Endothelial cell of umbilical vein (primary cell): ENCODE results near the gene SLC35B4. TPM values are rescaled to one million over a fixed set of nuclear protein-coding genes. Genes with fewer than 3 reads are reported as not detected.

Experiments used
- BruUV-seq: library from RNA; stranded (reverse); fragments of 400-500 nt; replicated peaks from 2 replicates; lab custom pipeline; 2021; lab: Mats Ljungman, UMichigan
- CTCF ChIA-PET: fragments of 300-600, 350-600 bp; sonication (Branson Sonifier 250); formaldehyde crosslinking; loops from one replicate; lab custom pipeline; 2021; ENCODE audit warnings: antibody characterized with exemption, inconsistent platforms; lab: Charles Lee
- POLR2A ChIA-PET: fragments of 300-600, 350-600 bp; sonication (Branson Sonifier 250); formaldehyde crosslinking; loops from one replicate; lab custom pipeline; 2021; ENCODE audit warnings: antibody characterized with exemption, inconsistent platforms; lab: Charles Lee
- DNase-seq: peaks from one replicate; pipeline ENCODE4 v3.0.0-alpha.2; 2011; ENCODE audit warnings: low read depth, low spot score
- FAIRE-seq: peaks from 2 replicates; lab custom pipeline; 2011; peaks lifted over from hg19 to GRCh38; lab: Jason Lieb, UNC
- H2AFZ ChIP-seq: 2 replicates; pipeline ENCODE4 v1.6.0; 2012; ENCODE audit warnings: low read depth, low read length, control low read depth, inconsistent platforms
- H3K27ac ChIP-seq: 2 replicates; pipeline ENCODE4 v1.5.1; 2011; ENCODE audit warnings: low read depth, mild to moderate bottlenecking, control low read depth, low read length, moderate library complexity; ENCODE audit not compliant: insufficient read depth
- H3K27me3 ChIP-seq, 2 experiments: 2 replicates each; pipeline versions ENCODE4 v1.6.0 to v1.6.1; 2011; ENCODE audit warnings: low read length in 2 of 2, mixed read lengths in 1 of 2; ENCODE audit not compliant: control insufficient read depth in 2 of 2, insufficient read depth in 2 of 2
- H3K36me3 ChIP-seq, 2 experiments: 2 replicates in 1 of 2; 3 replicates in 1 of 2; pipeline ENCODE4 v1.5.1; 2011; ENCODE audit warnings: low read length in 2 of 2, mild to moderate bottlenecking in 1 of 2, moderate library complexity in 1 of 2; ENCODE audit not compliant: control insufficient read depth in 2 of 2, insufficient read depth in 2 of 2; ENCODE audit errors: extremely low read depth in 1 of 2
- H3K4me1 ChIP-seq: 3 replicates; pipeline ENCODE4 v1.5.1; 2011; ENCODE audit warnings: mild to moderate bottlenecking, low read length; ENCODE audit not compliant: control insufficient read depth, insufficient read depth; ENCODE audit errors: extremely low read depth
- H3K4me2 ChIP-seq: 2 replicates; pipeline ENCODE4 v1.6.1; 2011; ENCODE audit warnings: low read length, control low read depth, mixed read lengths; ENCODE audit not compliant: insufficient read depth
- H3K4me3 ChIP-seq, 3 experiments: fragments of 200-600 bp in 1 of 3; sonication (generic), shearing (Covaris generic) in 1 of 3; replicated peaks in 1 of 3; 2 replicates each; pipeline ENCODE4 v1.5.1; 2011 to 2016; ENCODE audit warnings: control low read depth in 3 of 3, low read length in 3 of 3, mild to moderate bottlenecking in 2 of 3, inconsistent platforms in 1 of 3, low read depth in 1 of 3, moderate library complexity in 1 of 3; ENCODE audit not compliant: insufficient read depth in 1 of 3
- H3K79me2 ChIP-seq: 2 replicates; pipeline ENCODE4 v1.6.0; 2012; ENCODE audit warnings: low read length, inconsistent platforms; ENCODE audit not compliant: control insufficient read depth, insufficient read depth
- H3K9ac ChIP-seq: replicated peaks from 2 replicates; pipeline ENCODE3; 2011; ENCODE audit warnings: low read length, control low read depth; ENCODE audit not compliant: insufficient read depth; ENCODE audit errors: extremely low read depth
- H3K9me1 ChIP-seq: replicated peaks from 3 replicates; pipeline ENCODE4 v1.6.0; 2011; ENCODE audit warnings: mild to moderate bottlenecking, low read length; ENCODE audit not compliant: control insufficient read depth, insufficient read depth; ENCODE audit errors: extremely low read depth
- H3K9me3 ChIP-seq: replicated peaks from 2 replicates; pipeline ENCODE4 v1.5.1; 2012; ENCODE audit warnings: low read length, inconsistent platforms; ENCODE audit not compliant: control insufficient read depth, insufficient read depth
- H4K20me1 ChIP-seq: replicated peaks from 2 replicates; pipeline ENCODE3; 2011; ENCODE audit warnings: mild to moderate bottlenecking, low read length; ENCODE audit not compliant: control insufficient read depth, insufficient read depth; ENCODE audit errors: extremely low read depth
- CTCF ChIP-seq, 2 donors: IDR thresholded peaks; 1 replicate in 1 of 2; 2 replicates in 1 of 2; pipeline ENCODE4 v1.5.1; 2011; ENCODE audit warnings: low read length in 2 of 2, mild to moderate bottlenecking in 2 of 2, moderate library complexity in 2 of 2, control low read depth in 1 of 2, inconsistent platforms in 1 of 2, low read depth in 1 of 2; ENCODE audit not compliant: insufficient read depth in 1 of 2; ENCODE audit errors: extremely low read depth in 1 of 2
- EZH2 ChIP-seq: IDR thresholded peaks from 2 replicates; pipeline ENCODE4 v1.6.1; 2012; ENCODE audit warnings: borderline replicate concordance, low read depth, mild to moderate bottlenecking, moderate library complexity, low read length, inconsistent platforms; ENCODE audit not compliant: severe bottlenecking
- FOS ChIP-seq: IDR thresholded peaks from 2 replicates; pipeline ENCODE4 v1.6.1; 2011; ENCODE audit warnings: mild to moderate bottlenecking, low read length, moderate library complexity, borderline replicate concordance; ENCODE audit not compliant: insufficient read depth
- GATA2 ChIP-seq: IDR thresholded peaks from 2 replicates; pipeline ENCODE4 v1.7.0; 2011; ENCODE audit warnings: low read depth, mild to moderate bottlenecking, moderate library complexity, mixed read lengths, low read length; ENCODE audit not compliant: insufficient read length, insufficient read depth
- JUN ChIP-seq: IDR thresholded peaks from 2 replicates; pipeline ENCODE4 v1.6.1; 2011; ENCODE audit warnings: borderline replicate concordance, low read depth; ENCODE audit not compliant: insufficient read length, insufficient read depth
- MYC ChIP-seq: IDR thresholded peaks from one replicate; pipeline ENCODE4 v1.6.1; 2011; ENCODE audit warnings: mild to moderate bottlenecking, low read depth, low read length
- POLR2A ChIP-seq: IDR thresholded peaks from 2 replicates; pipeline ENCODE4 v1.6.1; 2012; ENCODE audit warnings: low read depth, mild to moderate bottlenecking, control low read depth, low read length
- POLR2AphosphoS5 ChIP-seq: IDR thresholded peaks from 2 replicates; pipeline ENCODE4 v1.6.1; 2012; ENCODE audit warnings: low read depth, mild to moderate bottlenecking, control low read depth, low read length, moderate library complexity; ENCODE audit not compliant: insufficient read depth
- dilution Hi-C: fragments of 300-500 bp; cut with MboI; formaldehyde crosslinking; loops from one replicate; pipeline ENCODE4 v1.15.0; 2019; ENCODE audit warnings: low sequenced_read_pairs; ENCODE audit not compliant: extremely low pct_ligation_motif_present
- intact Hi-C: fragments of 100-400 bp; cut with micrococcal nuclease; formaldehyde crosslinking; loops from one replicate; pipeline ENCODE4 v1.10.0; 2022
- polyA plus RNA-seq, 4 experiments: library from polyadenylated mRNA; depleted of rRNA in 3 of 4; stranded (reverse) in 3 of 4; unstranded in 1 of 4; fragments of >200 nt; gene quantifications; 2 replicates each; pipeline versions ENCODE4 v1.2.1 to v1.2.3, GENCODE V29; 2011 to 2012; ENCODE audit warnings: missing spikeins in 1 of 4
- total RNA-seq: library from RNA; stranded (reverse); gene quantifications from 2 replicates; pipeline ENCODE4 v1.2.3, GENCODE V29; 2021
- TF ChIP-seq, protein P1 (sequence below): IDR thresholded peaks from 2 replicates; pipeline ENCODE4 v1.6.1; 2011; ENCODE audit not compliant: insufficient read depth, insufficient read length

Gene SLC35B4
- total and polyA plus RNA-seq, 2 donors (not counting 3 experiments of a cell fraction or from before 2014, with no cell fraction given): 17.5 to 20.2 TPM

DNA sequence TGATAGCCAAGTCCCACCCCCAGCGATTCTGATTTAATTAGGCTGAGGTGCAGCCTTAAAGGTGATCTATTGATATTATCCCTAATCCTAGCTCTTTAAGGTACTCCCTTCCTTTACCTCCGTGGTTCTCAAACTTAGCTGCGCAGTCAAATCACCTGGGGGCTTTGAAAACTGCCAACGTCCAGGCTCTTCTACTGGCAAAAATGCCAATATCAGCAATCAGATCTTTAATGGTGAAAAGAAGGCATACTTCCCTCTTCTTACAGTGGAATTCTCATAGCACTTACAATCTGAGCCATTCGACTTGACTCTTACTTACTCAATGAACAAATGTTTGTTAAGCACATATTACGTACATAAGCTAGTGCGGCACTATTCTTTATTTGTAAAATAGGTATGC, 704 bp upstream of the SLC35B4 start:
- Histone ChIP-seq H3K27ac (no peak overlapping the region), H3K4me3 (peak overlapping the region in 2 of 3 experiments; percentile 7 to 76), H3K36me3 (no peaks in the 10 kb centered on the region), H3K79me2 (no peaks in the 10 kb centered on the region), H2AFZ (peak overlapping the region; percentile 95), H3K9ac (peak overlapping the region; percentile 29), H3K9me3 (no peaks in the 10 kb centered on the region), H3K4me2 (peak overlapping the region; percentile 79), H3K9me1 (no peaks in the 10 kb centered on the region), H4K20me1 (no peaks in the 10 kb centered on the region), H3K27me3 (peaks cover 3 to 7% of the 10 kb centered on the region in 2 experiments), H3K4me1 (peaks cover 11% of the 10 kb centered on the region)
- FAIRE-seq: no peak
- BruUV-seq: no TSS peak
- dilution Hi-C loops: no loop called here
- ChIA-PET POLR2A (no interaction called here), CTCF (interaction anchor here (0.7 to 2.0 kb wide), 8 partner anchors 10 to 230 kb away, joined by 3 to 14 read pairs (median 4); partner anchors contain the start of gene LRGUK)
- intact Hi-C loops: loop anchor here (5.0 kb wide), 3 partner anchors 40 to 190 kb away; partner anchors contain the start of gene LRGUK
- DNase-seq: no peak
- TF ChIP-seq MYC (no peak), POLR2A (no peak), GATA2 (no peak), POLR2AphosphoS5 (no peak), FOS (no peak), JUN (no peak), CTCF (IDR thresholded peaks at IDR 0.05; ENCODE audit: extremely low read depth in 1 of 2, insufficient read depth in 1 of 2, low read depth in 1 of 2, low read length in 2 of 2) (no peak), EZH2 (no peak)
- TF ChIP-seq, protein P1, sequence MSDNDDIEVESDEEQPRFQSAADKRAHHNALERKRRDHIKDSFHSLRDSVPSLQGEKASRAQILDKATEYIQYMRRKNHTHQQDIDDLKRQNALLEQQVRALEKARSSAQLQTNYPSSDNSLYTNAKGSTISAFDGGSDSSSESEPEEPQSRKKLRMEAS: no peak
